HPDE6-E6E7 (cell line): Measurements from ENCODE around the gene GPER1.
"Not testable (repeated sequence)": the region's sequence is repeated elsewhere in the genome, so short reads cannot be mapped to it uniquely, and the experiment has no call there.

Experiments
- DNase-seq: peaks from one replicate; pipeline ENCODE4 v3.0.0; 2011; ENCODE audit warnings: missing footprints; ENCODE audit errors: extremely low spot score

The GPER1 gene

DNA sequence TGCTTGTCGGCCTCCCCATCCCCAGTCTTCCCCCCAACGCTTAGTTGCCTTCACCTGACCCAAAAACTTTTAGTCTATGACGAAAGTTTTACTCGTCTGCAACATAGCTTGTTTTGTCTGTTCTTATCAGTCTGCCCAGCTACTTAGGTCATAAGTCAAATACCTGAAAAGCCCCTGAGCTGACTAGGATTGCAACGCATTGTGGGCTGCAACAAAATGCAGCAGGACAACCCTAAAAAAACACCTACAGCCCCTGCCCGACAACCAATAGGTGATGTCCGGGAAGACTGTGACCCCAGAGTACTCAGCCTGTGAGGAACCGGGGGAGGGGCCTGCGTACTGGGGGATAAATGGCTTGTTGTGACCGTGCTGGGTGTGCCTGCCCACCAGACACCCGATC is 19.3 kb upstream of the GPER1 start:
- DNase-seq = no peak

DNA sequence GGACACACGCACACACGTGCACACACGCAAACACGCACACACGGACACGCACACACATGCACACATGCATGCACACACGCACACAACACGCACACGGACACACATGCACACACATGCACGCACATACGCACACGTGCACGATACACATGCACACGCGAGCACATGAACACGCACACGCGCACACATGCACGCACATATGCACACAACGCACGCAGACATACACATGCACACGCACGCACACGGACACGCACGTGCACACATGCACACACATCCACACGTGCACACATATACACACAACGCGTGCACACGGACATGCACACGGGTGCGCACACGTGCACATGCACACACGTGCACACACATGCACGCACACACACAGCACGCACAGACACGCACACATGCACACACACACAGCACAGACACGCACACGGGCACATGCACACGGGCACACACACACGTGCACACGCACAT is 17.3 kb upstream of the GPER1 start:
- DNase-seq = no peak

DNA sequence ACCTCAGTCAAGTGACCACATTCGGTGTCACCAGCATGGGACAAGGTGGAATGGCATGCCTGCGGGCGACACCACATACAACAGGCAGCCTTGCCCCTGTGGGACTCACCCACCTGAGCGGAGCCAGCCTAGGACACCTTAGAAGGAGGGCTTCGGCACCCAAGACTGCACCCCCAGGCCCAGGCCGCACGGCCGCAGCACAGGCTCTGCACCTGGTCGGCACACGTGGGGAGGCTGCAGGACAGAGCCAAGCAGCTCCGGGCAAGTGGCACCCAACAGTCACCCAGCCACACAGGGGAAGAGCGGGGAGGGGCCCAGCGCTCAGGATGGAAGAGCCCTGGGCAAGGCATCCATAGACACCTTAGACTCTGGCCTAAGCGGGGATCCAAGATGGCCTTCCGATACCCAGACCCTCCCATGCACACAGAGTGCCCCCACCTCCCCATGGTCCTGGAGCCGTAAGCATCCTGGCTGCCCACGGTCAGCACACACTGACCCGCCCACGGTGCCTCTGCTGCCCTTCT is 16.1 kb upstream of the GPER1 start:
- DNase-seq = no peak

DNA sequence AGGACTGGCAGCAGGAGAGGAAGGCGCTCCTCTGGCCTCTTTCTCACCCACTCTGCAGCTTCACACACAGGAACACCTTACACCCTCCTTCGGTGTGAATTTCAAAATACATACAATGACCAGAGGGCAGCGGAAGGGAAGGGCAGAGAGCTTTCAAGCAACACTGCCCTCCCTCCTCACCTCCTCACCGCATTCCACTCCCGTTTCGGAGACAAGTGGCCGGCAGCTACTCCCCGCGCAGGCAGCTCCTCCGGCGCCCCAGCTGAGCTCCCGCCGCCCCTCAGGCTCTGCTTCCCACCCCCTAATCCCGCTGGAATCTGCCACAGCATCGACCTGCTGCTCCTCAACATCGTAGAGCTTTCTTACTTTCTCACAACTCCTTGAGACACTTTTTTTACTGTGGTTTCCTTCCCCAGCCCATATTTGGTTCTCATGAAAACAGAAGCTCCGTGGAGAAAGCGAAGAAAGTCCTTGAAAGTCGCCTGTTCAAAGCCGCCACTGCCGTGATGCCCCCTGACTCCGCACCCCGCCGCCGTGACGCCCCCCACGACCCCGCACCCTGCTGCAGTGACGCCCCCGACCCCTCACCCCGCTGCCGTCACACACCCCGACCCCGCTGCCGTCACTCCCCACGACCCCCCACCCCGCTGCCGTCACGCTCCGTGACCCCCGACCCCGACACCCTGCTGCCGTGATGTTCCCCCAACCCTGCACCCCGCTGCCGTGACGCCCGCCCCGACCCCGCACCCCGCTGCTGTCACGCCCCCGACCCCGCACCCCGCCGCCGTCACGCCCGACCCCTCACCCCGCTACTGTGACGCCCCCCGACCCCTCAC is 14.6 kb upstream of the GPER1 start:
- no peak for DNase-seq

DNA sequence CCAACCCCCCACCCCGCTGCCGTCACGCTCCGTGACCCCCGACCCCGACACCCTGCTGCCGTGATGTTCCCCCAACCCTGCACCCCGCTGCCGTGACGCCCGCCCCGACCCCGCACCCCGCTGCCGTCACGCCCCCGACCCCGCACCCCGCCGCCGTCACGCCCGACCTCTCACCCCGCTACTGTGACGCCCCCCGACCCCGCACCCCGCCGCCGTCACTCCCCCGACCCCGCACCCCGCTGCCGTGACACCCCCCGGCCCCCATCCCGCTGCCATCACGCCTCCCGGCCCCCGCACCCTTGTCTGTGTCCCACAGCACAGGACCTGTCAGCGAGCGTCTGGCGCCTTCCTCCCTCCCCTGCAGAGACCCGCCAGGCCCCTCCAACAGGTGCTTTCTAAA is 13.9 kb upstream of the GPER1 start:
- not testable (repeated sequence) for DNase-seq

DNA sequence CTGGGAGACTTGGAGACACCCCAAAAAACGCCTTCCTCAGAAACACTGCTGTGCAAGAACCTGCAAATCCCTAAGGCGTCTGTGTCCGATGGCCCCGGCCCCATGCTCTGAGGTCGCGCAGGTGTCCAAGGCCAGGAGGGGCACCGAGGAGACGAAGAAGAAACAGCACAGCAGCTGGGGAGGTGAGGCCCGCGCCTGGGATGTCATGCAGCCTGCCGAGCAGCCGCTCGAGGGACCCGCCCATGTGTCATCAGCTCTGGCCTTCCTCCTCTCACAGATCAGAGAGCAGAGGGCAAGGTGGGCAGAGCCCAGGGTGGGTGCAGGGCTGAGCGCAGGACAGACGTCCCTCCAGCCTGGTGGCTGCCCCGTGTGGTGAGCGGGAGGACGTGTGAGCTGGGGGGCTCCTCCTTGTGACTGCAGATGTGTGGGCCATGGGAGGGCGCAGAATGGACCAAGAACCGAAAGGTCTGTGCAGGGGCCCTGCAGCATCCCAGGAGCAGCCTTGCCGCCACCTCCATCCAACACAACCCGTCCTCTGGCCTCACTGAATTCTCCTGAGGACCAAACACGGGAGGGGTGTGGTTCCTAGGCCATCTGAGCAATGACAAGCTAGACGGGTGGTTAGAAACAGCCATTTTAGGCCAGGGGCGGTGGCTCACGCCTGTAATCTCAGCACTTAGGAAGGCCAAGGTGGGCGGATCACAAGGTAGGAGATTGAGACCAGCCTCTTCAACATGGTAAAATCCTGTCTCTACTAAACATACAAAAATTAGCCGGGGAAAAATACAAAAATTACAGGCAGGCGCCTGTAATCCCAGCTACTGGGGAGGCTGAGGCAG is 13.1 kb upstream of the GPER1 start:
- no peak for DNase-seq

DNA sequence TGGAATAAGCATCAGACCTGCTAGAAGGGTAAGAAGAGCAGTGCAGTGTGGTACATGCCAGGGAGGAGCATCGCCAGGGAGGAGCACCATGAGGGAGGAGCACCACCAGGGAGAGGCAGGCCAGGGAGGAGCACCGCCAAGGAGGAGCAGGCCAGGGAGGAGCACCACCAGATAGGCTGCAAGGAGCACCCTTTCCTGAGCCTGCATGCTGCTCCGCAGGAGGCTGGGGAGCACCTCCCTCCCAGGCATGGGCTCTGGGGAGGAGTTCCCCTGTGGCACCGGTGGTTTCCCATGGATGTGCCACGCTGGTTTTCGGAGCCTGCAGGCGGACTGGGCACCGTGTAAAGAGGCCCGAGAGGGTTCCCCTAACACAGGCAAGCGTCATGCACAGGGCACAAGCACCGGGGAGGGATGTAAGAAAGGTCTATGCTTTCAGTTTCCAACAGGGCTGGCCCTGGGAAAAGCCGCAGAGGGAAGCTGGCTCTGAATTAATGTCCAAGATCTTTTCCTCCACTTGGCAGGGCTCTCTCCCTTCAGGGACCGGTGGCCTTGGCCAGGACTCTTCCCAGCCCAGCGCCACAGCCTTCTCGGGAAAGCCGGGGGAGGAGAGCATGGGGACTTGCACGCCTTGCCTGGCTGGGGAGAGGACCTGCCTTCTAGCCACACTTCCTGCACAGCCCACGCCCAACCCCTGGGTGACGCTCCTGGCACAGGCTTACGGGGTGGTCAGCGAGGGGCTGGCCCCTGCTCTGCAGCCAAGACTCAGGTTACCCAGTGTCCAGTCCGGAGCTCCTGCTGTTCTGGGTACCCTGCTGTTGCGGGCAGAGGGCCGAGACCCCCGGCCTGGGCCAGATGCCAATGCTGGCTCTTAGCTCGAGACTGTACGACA is 11.5 kb upstream of the GPER1 start:
- DNase-seq = no peak

DNA sequence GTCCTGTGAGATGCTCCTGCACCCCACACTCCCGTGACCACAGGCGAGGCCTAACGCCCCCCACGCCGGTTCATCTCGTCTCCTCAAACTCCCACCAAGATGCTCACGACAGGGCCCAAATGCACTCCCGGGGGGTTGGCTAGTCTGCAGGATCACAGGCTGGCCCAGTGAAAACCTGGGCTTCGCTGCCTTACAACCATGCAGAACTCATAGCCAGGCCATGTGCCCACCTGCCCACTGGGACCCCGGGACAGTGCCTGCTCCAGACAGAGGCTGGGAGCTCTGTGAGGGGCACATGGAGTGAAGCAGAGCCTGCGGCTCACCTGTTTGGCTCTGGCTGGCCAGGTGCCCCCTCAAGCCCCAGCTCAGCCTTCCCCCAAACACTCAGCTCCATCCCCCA is 9.4 kb upstream of the GPER1 start:
- no peak for DNase-seq

DNA sequence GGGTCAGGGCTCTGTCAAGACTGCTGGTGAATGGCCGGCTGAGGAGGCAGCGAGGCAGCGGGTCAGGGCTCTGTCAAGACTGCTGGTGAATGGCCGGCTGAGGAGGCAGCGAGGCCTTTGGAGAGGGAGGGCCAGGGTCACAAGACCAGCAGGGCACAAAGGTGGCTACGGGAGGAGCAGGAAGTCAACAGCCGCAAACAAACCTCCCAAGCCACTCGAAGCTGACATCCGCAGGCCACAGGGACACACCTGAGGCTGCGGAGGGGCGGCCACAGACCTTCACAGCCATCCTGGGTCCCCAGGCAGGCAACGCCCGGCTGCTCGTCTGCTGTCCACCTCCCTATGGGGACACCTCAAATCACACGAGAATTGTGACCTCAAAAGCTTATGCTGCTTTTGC is 8.9 kb upstream of the GPER1 start:
- DNase-seq = no peak

DNA sequence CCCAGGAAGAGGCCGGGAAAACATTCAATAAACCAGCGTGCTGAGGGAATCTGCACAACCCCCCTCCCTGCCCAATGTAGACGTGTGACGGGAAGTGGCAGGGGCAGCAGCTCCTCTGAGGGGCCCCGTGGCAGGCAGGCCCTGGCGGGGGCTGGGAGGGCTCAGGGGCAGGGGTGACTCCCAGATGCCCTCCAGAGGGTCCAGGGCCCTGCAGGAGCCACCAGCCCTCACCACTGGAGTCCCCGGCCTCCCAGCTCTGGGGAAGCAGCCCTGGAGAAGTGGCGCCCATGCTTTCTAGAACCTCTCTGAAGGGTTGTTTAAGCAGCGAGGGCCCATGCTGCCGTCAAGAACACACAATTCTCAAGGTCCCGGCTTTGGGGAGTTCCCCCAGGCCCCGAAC is 8.4 kb upstream of the GPER1 start:
- DNase-seq = no peak

DNA sequence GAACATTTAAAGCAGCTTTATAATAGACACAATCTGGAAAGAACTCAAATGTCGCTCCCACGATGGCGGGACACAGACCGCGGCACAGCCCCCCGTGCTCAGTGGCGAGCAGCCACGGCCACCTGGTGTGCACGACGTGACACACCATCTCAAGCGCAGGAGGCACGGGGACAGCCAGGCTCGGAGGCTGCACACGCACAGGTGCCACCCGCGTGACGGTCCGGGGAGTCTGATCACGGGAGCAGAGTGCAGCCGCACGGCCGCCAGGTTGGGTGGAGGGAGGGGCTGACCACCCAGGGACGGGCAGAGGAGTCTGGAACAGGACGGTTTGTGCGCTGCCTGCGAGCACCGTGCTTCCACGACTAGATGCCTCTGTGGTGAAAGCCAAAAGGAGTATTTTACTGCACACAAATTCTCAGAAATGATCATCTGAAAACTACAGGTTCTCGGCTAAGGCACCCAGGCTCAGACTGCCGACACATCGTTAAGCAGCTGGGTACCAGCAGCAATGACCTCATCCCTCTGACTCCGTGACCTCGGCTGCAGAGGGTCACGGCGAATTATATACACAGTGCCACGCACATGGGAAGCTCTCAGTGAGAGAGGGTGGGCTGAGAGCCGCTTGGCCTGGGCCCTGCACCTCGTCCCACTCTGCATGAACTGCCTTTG is 7.5 kb upstream of the GPER1 start:
- DNase-seq = no peak

DNA sequence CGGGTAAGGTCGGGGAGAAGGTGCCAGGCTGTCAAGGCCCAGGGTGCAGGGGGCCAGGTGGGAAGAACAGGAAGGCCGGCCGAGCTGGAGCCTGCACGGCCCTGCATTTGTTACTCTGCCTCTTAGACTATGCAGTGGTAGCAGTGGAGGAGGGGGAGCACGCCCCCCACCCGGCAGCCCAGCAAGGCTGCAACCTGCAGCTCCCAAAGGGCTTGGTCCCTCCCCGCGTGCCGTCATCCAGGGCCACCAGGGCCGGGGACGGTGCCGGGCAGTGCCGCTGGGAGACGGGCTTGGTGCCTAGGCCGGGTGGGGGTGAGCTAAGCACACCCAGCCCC is 7.0 kb upstream of the GPER1 start:
- no peak for DNase-seq

DNA sequence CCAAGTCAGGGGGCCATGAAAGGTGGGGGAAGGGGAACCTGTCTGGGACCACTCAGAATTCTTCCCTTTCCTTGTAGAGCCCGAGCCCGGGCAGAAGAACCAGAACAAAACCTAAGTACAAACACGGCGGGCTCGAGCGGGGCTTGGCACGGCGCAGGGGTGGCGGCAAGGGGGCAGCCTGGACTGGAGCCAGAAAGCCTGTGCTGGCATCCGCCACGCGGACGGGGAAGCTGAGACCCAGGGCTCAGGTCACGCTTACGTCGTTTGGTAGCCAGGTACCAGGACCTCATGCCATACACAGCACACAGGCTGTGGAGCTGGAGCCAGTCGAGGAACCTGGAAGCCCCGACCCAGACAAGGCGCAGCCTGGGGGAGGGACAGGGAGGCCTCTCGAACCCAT is 6.6 kb upstream of the GPER1 start:
- DNase-seq = no peak

DNA sequence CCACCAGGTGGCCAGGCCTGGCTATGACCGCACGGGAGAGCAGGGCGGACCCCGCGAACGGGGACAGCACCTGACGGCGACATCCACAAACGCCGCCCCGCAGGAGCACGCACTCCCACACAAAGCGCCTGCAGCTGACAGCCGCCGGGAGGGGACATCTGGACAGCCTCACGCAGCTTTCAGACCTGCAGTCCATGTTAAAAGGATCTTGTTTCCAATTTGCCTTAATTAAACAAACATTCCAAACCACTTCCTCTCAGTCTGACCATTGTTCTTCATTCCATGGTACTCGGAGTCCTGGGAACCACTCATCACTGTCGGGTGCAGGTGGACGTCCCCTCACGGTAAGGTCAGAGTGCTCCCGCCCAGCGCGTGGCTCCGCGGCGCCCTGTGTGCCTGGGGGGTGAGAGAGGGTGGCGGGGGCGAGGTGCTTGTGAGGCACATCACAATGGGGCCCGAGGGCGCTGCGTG is 5.9 kb upstream of the GPER1 start:
- no peak for DNase-seq

DNA sequence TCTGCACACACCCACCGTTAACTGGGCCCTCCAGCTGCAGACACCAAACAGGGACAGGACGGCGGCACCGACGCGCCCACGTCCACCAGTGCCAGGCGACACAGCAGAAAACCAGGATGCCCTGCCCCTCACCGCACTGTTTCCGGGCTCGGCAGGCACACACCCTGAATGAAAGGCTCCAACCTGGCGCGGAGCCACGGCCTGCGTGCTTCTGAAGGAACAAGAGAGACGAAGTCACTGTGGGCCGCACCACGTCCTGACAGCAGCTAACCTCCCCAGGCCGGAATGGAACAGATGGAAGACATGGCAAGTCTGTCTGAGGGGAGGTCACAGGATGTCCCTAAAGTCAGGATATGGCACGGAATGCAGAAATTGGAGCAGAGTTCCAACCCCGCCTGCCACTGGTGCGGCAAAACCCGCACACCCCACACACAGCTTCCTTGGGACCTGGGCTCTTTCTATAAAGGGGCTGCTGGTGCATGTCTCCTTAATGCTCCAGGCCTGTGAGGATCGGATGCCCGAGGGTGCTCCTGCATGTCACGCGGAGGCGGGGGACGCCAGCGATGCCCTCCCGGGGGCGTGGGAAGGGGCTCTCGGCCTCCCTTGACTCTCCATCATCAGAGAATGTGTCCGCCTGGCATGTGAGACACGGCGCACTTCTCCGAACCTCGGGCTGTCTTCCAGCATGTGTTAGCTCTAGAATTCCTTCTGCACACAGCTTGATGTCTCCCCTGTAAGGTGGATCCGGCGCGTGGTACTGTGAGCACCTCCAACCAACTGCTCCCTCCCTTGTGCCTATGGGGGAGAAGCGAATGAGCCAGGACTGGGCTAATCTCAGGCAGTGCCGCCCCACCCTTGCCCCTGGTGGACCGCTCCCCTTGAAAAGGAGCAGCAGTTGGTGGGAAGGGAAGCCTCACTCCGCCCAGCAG is 3.9 kb upstream of the GPER1 start:
- no peak for DNase-seq

DNA sequence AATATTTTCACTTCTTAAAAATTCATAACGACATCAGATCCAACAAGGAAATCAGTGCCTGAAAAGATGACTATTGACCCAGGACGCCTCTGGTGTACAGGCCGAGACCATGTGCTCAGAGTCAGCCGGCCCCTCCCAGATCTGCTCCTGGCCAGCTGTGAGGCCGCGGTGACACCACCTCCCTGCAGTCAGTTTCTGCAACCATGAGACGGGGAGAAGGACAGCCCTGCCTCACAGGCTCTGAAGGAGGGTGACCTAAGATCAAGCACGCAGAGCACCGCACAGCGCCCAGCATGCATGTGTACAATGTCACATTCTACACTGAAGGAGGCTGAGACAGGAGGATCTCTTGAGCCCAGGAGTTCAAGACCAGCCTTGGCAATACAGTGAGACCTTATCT is 2.6 kb upstream of the GPER1 start:
- DNase-seq = no peak

DNA sequence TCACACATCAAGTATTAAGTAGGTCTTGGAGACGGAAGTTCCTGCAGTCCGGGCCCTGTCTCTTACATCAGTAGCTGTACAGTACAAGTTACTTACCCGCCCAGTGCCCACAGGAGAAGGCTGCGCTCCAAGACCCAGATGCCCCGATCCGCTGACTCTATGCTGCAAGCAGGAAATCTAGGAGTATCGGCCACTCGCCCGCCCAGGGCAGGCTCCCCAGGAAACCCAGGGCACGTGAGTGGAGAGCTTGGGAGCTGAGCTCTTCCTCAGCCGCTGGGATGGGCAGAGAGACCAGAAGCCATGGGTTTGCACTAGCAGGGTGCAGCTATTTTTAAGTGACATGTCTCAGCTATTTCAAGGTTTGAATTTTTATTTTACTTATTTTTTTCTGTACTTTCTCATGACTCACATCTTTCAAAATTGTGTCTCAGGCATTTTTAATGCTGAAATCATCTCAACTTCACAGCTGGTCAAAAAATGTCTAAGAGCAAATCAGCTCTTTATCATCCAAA is 1.9 kb upstream of the GPER1 start:
- no peak for DNase-seq

DNA sequence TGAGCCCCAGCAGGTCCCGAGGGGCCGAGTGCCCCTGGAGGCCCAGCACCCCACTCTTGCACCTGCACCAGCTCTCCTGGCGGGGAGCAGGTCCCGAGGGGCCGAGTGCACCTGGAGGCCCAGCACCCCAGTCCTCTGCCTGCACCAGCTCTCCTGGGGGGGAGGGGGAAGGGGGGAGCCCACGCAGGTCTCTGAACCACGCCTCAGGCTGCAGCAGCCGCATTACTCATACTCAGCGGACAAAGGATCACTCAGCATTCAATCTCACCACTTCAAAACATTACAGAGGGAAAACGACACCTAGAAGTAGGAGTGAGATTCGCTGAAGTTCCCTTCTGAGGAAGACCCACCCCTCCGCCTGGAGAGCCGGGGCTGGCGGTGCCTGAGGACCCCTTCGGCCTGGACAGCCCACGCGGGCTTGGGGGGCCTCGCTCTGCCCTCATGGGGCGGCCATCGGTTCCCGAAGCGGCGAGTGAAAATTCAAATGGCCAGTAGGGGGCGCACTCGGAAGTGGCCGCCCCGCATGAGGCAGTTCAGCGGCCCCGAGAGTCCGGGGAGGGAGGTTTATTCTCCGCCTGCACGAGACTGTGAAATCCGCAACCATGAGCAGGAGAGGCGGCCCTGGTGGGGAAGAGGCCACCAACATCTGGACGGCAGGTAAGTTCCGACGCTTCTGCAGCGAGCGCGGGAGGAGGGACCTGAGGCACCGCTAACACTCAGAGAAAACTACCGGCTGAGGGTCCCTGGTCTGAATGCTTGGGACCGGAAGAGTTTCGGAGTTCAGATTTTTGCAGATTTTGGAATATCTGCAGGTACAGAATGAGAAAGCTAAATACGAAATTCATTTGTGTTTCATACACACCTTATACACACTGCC is 1.1 kb upstream of the GPER1 start:
- peak; percentile 61 for DNase-seq

DNA sequence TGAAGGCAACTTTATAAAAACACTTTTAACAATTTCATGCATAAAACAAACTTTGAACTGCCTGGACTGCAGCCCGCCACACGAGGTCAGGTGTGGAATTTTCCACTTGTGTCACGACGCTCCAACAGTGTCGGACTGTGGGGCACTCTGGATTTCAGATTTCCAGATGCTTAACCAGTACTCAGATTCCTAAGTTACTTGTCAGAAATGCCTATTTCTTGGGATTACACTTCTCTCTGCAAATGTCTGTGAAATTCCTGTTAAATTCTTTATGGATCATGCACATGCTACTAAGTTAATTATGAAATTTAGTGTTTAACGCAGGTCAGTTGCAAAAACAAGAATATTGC is 473 bp upstream of the GPER1 start:
- DNase-seq = no peak
